HFF-Myc (cell line): ENCODE measurements around the gene BCL2L12.
"Not testable (repeated sequence)": the region's sequence is repeated elsewhere in the genome, so short reads cannot be mapped to it uniquely, and the experiment has no call there.

Source experiments
- DNase-seq: peaks from one replicate; pipeline ENCODE4 v3.0.0-alpha.2; 2011; ENCODE audit warnings: low read depth; ENCODE audit errors: extremely low read depth
- H3K4me3 ChIP-seq: replicated peaks from 2 replicates; pipeline ENCODE4 v1.5.1; 2011; ENCODE audit warnings: low read depth, mild to moderate bottlenecking, control low read depth, low read length
- CTCF ChIP-seq: IDR thresholded peaks from 2 replicates; pipeline ENCODE4 v1.5.1; 2012; ENCODE audit warnings: mild to moderate bottlenecking, low read depth, low read length, control low read depth; ENCODE audit errors: missing control alignments

Gene BCL2L12

GRCh38 chr19:49629659-49630058 lies 36.1 kb upstream of the BCL2L12 start:
- DNase-seq, result no peak
- TF ChIP-seq CTCF, result no peak

GRCh38 chr19:49631014-49631588 lies 34.6 kb upstream of the BCL2L12 start:
- TF ChIP-seq CTCF, result no peak

More at GRCh38 chr19:49629659-49630058, 36.1 kb upstream of the BCL2L12 start:
- H3K4me3 ChIP-seq, result no peak overlapping the region

GRCh38 chr19:49631610-49632192 lies 34.0 kb upstream of the BCL2L12 start:
- no peak for DNase-seq
- no peak overlapping the region for H3K4me3 ChIP-seq
- TF ChIP-seq CTCF, result no peak

More at GRCh38 chr19:49631014-49631588, 34.6 kb upstream of the BCL2L12 start:
- H3K4me3 ChIP-seq, result no peak overlapping the region
- no peak for DNase-seq

- no peak for DNase-seq
- TF ChIP-seq CTCF, result no peak
- no peak overlapping the region for H3K4me3 ChIP-seq
Measured at GRCh38 chr19:49632576-49632975, 33.2 kb upstream of the BCL2L12 start.

GRCh38 chr19:49633273-49633672 lies 32.5 kb upstream of the BCL2L12 start:
- not testable (repeated sequence) for DNase-seq, H3K4me3 ChIP-seq

GRCh38 chr19:49635530-49636232 lies 30.1 kb upstream of the BCL2L12 start:
- H3K4me3 ChIP-seq, result no peak overlapping the region
- no peak for TF ChIP-seq CTCF
- no peak for DNase-seq

- no peak overlapping the region for H3K4me3 ChIP-seq
- no peak for DNase-seq
- TF ChIP-seq CTCF, result no peak
Measured at GRCh38 chr19:49636233-49636932, 29.4 kb upstream of the BCL2L12 start.
